Suprapubic skin (tissue), 4 donors: ENCODE data around the gene PARD6B. TPM values are rescaled to one million over a fixed set of nuclear protein-coding genes. Genes with fewer than 3 reads are reported as not detected.
"Not testable (repeated sequence)": the region's sequence is repeated elsewhere in the genome, so short reads cannot be mapped to it uniquely, and the experiment has no call there.

Experiments used
- DNase-seq, 2 donors: peaks; one replicate each; pipeline ENCODE4 v3.0.0-alpha.2; 2019; ENCODE audit warnings: low spot score in 2 of 2
- H3K27ac ChIP-seq: fragments of 200-600 bp; sonication (generic); one replicate; pipeline ENCODE4 v1.5.1; 2019
- H3K27me3 ChIP-seq: fragments of 200-600 bp; sonication (generic); one replicate; pipeline ENCODE4 v1.5.1; 2019
- H3K36me3 ChIP-seq: fragments of 200-600 bp; sonication (generic); one replicate; pipeline ENCODE4 v1.5.1; 2019
- H3K4me1 ChIP-seq: fragments of 200-600 bp; sonication (generic); one replicate; pipeline ENCODE4 v1.5.1; 2019
- H3K4me3 ChIP-seq: fragments of 200-600 bp; sonication (generic); one replicate; pipeline ENCODE4 v1.5.1; 2019; ENCODE audit warnings: mild to moderate bottlenecking
- H3K9me3 ChIP-seq: fragments of 200-600 bp; sonication (generic); one replicate; pipeline ENCODE4 v1.5.1; 2019
- CTCF ChIP-seq, 2 donors: fragments of 200-600 bp in 1 of 2; fragments of 450-650 bp in 1 of 2; sonication (generic) in 1 of 2; IDR thresholded peaks; one replicate each; pipeline ENCODE4 v1.5.1; 2016 to 2019; ENCODE audit warnings: antibody characterized with exemption in 2 of 2, mild to moderate bottlenecking in 1 of 2, moderate library complexity in 1 of 2
- EP300 ChIP-seq: sonication (generic); formaldehyde crosslinking; IDR thresholded peaks from one replicate; pipeline ENCODE4 v1.6.1; 2017; ENCODE audit warnings: antibody characterized with exemption
- POLR2A ChIP-seq, 2 donors: fragments of 450-650 bp; IDR thresholded peaks; one replicate each; pipeline ENCODE4 v1.6.1; 2017; ENCODE audit warnings: antibody characterized with exemption in 2 of 2, mild to moderate bottlenecking in 2 of 2, moderate library complexity in 2 of 2
- POLR2AphosphoS5 ChIP-seq, 3 donors: sonication (generic); formaldehyde crosslinking; IDR thresholded peaks; one replicate each; pipeline ENCODE4 v1.6.1; 2017; ENCODE audit warnings: antibody characterized with exemption in 3 of 3
- WGBS: methylation state at CpG from one replicate; pipeline ENCODE4 v1.1.5; 2018; 5-methylcytosine and 5-hydroxymethylcytosine counted together
- total RNA-seq, 4 donors: library from RNA; depleted of rRNA; stranded (reverse); fragments of >200 nt; gene quantifications; one replicate each; pipeline ENCODE4 v1.1.0, GENCODE V29; 2016

Gene PARD6B
- total RNA-seq, 4 donors from 2014 or later: 7.6 to 10.3 (median 8.4) TPM

- H3K27me3 ChIP-seq: peaks cover 7% of the 10 kb centered on the region
- DNase-seq: no peak
- H3K27ac ChIP-seq: no peak overlapping the region
- H3K36me3 ChIP-seq: no peaks in the 10 kb centered on the region
- H3K9me3 ChIP-seq: no peaks in the 10 kb centered on the region
- H3K4me3 ChIP-seq: no peak overlapping the region
- TF ChIP-seq EP300: no peak
- TF ChIP-seq POLR2A (IDR thresholded peaks at IDR 0.05): no peak
- TF ChIP-seq CTCF (IDR thresholded peaks at IDR 0.05): no peak
- TF ChIP-seq POLR2AphosphoS5 (IDR thresholded peaks at IDR 0.05): no peak
- WGBS: 88% methylated on average over 11 of the region's 11 CpGs
- no peaks in the 10 kb centered on the region for H3K4me1 ChIP-seq
These were observed 30.1 kb upstream of the PARD6B start for GRCh38 chr20:50701041-50701963.

- H3K4me1 ChIP-seq, H3K27me3 ChIP-seq, H3K4me3 ChIP-seq, H3K36me3 ChIP-seq, DNase-seq, H3K9me3 ChIP-seq, H3K27ac ChIP-seq: not testable (repeated sequence)
- 84% methylated on average over 9 of the region's 9 CpGs for whole genome bisulfite sequencing
These were observed 27.5 kb upstream of the PARD6B start for GRCh38 chr20:50703651-50704438.

GRCh38 chr20:50704514-50704913, 26.9 kb upstream of the PARD6B start:
- 81% methylated on average over 4 of the region's 4 CpGs for WGBS
- TF ChIP-seq POLR2A (IDR thresholded peaks at IDR 0.05): no peak
- no peak for TF ChIP-seq POLR2AphosphoS5 (IDR thresholded peaks at IDR 0.05)
- no peak for TF ChIP-seq EP300
- no peak for TF ChIP-seq CTCF (IDR thresholded peaks at IDR 0.05)
- no peaks in the 10 kb centered on the region for H3K36me3 ChIP-seq
- no peak for DNase-seq
- H3K27me3 ChIP-seq: peaks cover 9% of the 10 kb centered on the region
- no peaks in the 10 kb centered on the region for H3K9me3 ChIP-seq
- H3K4me3 ChIP-seq: no peak overlapping the region
- no peak overlapping the region for H3K27ac ChIP-seq
- peaks cover 2% of the 10 kb centered on the region for H3K4me1 ChIP-seq

- WGBS: 94% methylated on average over 1 of the region's 1 CpG
These were observed 26.4 kb upstream of the PARD6B start for GRCh38 chr20:50704971-50705370.

More at GRCh38 chr20:50704971-50705370, 26.4 kb upstream of the PARD6B start:
- DNase-seq: no peak
- Histone ChIP-seq H3K9me3 (no peaks in the 10 kb centered on the region), H3K27me3 (peaks cover 9% of the 10 kb centered on the region), H3K36me3 (no peaks in the 10 kb centered on the region), H3K4me1 (peaks cover 2% of the 10 kb centered on the region), H3K4me3 (no peak overlapping the region), H3K27ac (no peak overlapping the region)
- TF ChIP-seq POLR2AphosphoS5 (IDR thresholded peaks at IDR 0.05) (no peak), CTCF (IDR thresholded peaks at IDR 0.05) (no peak), EP300 (no peak), POLR2A (IDR thresholded peaks at IDR 0.05) (no peak)
